ENCODE results near the gene DENND5A.

DNA sequence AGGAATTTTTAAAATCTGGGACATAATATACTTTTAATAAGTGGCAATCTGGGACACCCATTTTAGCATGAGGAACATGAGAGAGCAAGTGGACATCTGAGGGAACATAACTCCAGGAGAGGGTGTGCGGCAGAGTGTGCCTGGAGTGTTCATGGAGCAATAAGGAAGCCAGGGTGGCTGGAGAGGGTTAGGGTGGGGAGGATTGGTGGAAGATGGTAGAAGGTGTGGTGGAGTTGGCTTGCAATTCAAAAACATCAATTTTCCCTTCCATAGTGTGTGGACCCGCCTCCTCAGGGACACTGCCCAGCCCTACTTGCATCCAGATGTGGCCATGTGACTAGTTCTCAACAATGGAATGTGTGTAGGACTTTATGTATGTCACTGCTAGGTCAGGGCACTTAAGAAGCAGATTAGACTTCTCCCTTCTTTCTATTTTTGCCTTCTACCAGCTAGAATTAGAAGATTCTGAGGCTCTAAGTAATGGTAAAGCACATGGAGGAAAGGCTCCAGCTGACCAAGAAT, 4.4 kb upstream of the DENND5A start:
- TF ChIP-seq, protein P1, sequence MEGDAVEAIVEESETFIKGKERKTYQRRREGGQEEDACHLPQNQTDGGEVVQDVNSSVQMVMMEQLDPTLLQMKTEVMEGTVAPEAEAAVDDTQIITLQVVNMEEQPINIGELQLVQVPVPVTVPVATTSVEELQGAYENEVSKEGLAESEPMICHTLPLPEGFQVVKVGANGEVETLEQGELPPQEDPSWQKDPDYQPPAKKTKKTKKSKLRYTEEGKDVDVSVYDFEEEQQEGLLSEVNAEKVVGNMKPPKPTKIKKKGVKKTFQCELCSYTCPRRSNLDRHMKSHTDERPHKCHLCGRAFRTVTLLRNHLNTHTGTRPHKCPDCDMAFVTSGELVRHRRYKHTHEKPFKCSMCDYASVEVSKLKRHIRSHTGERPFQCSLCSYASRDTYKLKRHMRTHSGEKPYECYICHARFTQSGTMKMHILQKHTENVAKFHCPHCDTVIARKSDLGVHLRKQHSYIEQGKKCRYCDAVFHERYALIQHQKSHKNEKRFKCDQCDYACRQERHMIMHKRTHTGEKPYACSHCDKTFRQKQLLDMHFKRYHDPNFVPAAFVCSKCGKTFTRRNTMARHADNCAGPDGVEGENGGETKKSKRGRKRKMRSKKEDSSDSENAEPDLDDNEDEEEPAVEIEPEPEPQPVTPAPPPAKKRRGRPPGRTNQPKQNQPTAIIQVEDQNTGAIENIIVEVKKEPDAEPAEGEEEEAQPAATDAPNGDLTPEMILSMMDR (IDR thresholded peaks at IDR 0.05; ENCODE audit: insufficient read depth, low read depth, low read length), result no peak
- TF ChIP-seq EZH2 (IDR thresholded peaks at IDR 0.05; ENCODE audit: insufficient read depth, low read length), result no peak
